ENCODE measurements around the gene NPM1.
"Not testable (repeated sequence)": the region's sequence is repeated elsewhere in the genome, so short reads cannot be mapped to it uniquely, and the experiment has no call there.

Gene NPM1

DNA sequence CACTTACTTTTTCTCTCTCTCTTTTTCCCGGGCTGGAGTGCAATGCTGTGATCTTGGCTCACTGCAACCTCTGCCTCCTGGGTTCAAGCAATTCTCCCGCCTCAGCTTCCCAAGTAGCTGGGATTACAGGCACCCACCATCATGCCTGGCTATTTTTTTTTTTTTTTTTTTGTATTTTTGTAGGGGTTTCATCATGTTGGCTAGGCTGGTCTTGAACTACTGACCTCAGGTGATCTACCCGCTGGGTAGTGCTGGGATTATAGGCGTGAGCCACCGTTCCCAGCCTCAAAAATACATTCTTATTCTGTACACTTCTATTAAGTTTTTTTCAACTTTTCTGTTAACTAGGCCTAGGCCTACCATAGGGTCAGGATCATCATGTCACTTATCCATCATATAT lies 26.3 kb downstream of the NPM1 start:
- not testable (repeated sequence) for DNase-seq

DNA sequence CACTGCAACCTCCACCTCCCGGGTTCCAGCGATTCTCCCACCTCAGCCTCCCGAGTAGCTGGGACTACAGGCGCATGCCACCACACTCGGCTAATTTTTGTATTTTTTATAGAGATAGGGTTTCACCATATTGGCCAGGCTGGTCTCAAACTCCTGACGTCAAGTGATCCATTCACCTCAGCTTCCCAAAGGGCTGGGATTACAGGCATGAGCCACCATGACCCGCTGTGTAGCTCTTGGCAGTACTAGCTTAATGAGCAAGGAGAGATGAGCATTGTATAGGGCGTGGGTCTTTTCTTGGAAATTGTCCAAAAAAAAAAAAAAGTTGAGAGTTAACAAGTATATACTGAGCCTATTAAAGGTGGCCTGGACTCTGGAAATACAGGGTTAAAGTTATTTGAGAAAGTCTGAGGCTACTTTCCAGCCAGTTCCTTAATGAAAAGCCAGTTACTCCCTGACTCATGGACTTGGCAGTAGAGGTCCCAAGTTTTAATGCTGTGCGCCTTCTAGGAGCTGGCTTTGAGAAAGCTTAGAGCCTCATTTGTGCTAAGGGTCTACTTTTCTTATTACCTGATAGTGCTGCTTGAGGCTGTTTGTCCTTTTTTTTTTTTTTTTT lies 27.6 kb downstream of the NPM1 start:
- no peak for DNase-seq

DNA sequence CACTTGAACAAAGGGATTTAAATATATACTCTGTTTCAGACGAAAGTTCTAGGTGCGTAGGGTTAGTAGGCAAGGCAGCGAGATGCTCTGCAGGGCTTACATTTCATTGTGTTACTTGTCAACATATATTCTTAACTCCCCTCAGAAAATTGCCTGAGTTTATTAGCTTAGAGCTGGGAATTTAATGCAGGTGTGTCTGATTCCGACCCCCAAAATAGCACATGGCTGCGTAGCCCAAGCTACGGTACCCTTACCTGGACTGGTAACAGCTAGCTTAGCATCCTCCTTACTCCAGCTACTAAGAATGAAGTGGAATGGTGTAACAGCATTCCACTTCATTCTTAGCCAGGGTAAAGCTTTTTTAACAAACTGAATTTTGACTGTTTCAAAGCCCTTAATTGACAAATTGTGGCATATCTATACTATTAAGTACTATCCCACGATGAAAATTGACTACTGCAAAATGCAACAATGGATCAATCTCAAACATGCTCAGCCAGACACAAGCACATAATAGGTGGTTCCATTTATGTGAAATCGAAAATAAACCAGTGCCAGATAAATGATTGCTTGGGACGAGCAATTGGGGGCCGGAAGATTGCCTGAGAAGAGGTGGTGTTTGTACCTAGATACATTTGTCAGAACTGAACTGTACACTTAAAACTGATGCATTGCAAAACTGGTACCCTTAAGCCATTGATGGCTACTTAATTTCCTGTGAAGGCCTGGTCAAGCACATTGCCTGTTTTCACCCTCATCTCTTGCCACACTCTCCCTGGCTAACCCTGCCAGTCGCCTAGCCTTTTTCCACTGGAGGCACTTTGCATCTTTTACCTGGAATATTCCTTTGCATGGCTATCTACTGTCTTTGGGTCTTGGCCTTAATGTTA lies 28.8 kb downstream of the NPM1 start:
- DNase-seq, result no peak

- DNase-seq, result peak; percentile 45 to 74
Measured at GRCh38 chr5:171418316-171418981, 30.8 kb downstream of the NPM1 start.

GRCh38 chr5:171418982-171419687 lies 31.5 kb downstream of the NPM1 start, which contains the start of gene FGF18:
FGF18 (plus strand) TSS chr5:171419647; CDS start chr5:171420200, 553 bp downstream.
- peak; percentile 59 to 72 for DNase-seq

- no peak for DNase-seq
Measured at GRCh38 chr5:171419688-171420430, 32.2 kb downstream of the NPM1 start.

GRCh38 chr5:171420431-171421241 lies 33.0 kb downstream of the NPM1 start:
- DNase-seq, result no peak

DNA sequence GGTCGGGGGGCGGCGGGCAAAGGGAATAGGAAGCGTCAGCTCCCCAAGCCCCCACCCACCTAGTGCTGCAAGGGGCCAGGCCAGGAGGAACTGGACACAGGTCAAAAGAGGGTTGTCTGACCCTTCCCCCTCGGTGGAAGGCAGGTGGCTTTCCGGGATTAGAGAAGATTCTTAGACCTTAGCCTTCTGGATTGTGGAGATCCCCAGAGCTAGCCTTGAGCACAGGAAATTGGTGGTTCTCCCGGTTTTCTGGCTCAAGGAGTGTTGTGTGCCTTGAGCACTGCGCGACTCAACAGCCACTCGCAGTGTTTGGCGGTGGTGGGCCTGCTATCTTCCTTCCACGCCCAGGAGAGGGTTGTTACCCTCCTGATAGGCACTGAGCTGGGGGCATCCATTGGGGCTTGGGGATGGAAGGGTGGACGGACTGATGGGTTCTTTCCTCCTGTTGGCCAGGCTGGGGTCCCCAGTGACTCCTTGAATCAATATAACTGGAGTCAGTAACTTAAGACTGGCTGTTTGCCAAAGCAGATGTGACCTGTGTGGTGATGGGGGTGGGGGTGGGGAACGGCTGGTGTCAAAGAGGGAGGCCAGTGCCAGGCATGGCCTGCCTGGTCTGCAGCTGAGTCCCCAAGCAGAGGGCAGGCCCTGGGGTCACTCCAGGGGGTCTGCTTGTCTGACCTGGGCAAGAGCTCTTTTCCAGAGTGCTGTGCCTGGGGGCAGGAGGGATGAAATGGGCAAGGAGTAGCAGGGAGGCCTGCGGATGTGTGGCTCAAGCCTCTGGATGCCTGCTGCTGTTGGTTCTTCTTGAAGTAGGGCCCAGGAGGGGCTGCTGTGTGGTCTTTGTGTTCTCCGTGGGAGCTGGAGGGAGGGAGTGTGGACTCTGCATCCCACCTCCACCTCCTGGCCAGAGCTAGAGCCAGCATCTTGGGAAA lies 33.9 kb downstream of the NPM1 start:
- no peak for DNase-seq

DNA sequence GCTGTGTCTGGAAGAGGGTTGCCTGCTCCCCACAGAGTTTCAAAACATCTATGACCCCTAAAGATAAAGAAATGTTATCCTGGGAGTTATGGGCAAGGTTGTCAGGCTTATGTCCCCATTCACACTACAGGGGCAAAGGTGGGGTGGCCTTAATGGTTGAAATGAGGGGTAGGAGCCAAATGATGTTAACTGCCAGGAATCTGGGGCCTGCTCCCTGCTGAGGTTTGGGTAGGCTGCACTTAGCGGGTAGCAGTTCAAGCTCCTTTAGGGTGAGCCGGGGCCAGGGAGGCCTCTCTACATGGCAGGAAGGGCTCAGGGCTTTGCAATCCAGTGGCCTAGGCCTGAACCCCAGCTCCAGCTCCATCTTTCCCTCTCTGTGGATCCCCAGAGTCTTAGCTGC lies 34.8 kb downstream of the NPM1 start:
- no peak for DNase-seq

- no peak for DNase-seq
Measured at GRCh38 chr5:171422902-171423663, 35.4 kb downstream of the NPM1 start.

DNA sequence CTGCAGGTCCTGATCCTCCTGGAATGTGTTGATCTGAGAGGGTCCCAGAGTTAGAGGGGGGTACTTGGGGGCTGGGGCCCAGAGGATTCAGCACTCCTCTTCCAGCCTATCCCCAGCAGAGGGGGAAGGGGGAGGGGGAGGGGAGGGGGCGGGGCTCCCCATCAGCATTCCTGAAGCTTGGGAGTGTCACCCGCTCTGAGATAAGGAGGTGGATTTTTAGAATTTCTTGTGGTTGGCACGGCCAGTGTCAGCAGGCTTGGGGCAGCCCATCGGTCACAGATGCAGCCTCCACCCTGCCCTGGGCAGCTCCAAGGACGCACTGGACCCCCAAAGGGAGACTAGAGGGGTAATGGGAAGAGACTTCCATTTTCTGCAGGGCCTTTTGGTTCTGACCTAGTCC lies 37.1 kb downstream of the NPM1 start:
- DNase-seq, result no peak

- no peak for DNase-seq
Measured at GRCh38 chr5:171425596-171426244, 38.1 kb downstream of the NPM1 start.

- DNase-seq, result no peak
Measured at GRCh38 chr5:171426266-171426665, 38.6 kb downstream of the NPM1 start.

DNA sequence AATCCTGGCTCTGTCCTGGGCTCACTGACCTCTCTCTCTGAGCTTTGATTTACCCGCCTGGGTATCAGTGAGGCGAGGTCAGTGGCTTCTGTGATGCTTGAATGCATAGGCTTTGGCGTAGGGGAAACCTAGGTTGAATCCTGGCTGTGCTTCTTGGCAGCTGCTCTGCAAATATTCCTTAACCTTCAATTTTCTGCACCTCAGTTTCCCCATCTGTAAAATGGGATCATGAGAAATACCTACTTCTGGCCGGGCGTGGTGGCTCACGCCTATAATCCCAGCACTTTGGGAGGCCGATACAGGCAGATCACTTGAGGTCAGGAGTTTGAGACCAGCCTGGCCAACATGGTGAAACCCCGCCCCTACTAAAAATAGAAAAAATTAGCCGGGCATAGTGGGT lies 39.0 kb downstream of the NPM1 start:
- no peak for DNase-seq

- no peak for DNase-seq
Measured at GRCh38 chr5:171427318-171428167, 39.9 kb downstream of the NPM1 start.

DNA sequence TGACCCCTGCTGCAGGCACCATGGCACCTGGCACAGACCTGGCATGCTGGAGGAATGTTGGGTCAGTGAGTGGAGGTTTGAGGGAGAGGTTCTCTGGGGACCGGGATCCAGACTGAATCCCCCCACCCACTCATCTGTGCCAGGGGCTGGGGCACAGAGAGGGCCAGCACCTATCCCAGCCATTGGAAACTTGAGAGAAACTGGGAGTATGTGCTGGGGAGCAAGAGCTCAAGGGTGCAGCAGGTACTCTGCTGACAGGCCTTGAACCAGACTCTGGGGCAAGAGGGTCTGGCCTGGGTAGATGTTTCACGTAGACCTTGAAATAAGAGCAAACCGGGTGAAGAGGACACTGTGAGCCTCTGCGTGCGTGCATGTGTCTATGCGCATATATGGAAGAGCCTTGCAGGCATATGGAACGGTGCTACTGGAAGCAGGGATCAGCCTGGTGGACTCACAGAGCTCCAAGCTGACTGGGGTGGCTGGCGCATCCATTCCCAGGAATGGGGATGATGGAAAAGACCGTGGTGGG lies 40.6 kb downstream of the NPM1 start:
- DNase-seq, result no peak

DNA sequence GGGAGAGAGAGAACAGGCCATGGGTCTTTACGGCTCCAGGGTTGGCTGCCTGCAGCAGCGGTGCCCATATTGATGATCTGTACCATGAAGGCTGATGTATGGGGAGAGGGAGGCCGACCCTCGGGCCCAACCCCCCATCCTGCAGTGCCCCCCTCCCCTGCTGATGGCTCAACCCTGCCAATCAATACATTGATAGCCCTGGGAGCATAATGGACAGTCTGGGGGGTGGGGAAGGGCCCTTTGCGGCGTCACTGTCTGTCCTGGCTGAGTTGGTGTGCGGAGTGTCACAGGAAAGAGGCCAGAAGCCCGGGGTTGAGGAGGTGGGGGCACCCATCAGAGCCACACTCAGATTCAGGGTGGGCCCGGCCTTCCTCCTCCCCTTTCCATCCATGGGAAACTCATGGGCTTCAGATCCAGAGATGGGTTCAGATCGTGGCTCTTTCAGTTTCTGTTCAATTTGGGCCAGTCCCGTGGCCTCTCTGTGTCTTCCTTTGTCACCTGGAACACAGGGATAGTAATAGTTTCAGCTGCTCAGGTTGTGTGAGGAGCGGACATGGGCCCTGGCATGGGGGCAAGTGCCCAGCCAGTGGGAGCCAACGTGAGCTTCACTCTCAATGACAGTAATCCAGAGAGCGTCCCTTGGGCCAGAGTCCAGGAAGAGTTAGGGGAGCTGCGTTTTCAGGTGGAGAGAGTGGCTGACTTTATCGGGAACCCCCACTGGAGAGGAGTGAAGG lies 41.3 kb downstream of the NPM1 start:
- no peak for DNase-seq

Measured in SW 1271 (cell line).